AG10803 (cell line): Measurements from ENCODE around the gene LARGE2.

Source experiments
- DNase-seq: peaks from one replicate; pipeline ENCODE4 v3.0.0; 2010; ENCODE audit warnings: low read depth
- H3K4me3 ChIP-seq: 2 replicates; pipeline ENCODE4 v1.5.1; 2011; ENCODE audit warnings: mild to moderate bottlenecking, low read length, control low read depth
- CTCF ChIP-seq: conservative IDR thresholded peaks from 2 replicates; pipeline ENCODE4 v1.5.1; 2011; ENCODE audit warnings: mild to moderate bottlenecking, low read length, control low read depth, inconsistent platforms

Gene LARGE2

GRCh38 chr11:45909594-45910475 is 12.6 kb upstream of the LARGE2 start:
- TF ChIP-seq CTCF = no peak

GRCh38 chr11:45910623-45911022 is 11.8 kb upstream of the LARGE2 start:
- H3K4me3 ChIP-seq = no peak overlapping the region
- DNase-seq = no peak
- TF ChIP-seq CTCF = no peak

More at GRCh38 chr11:45909594-45910475, 12.6 kb upstream of the LARGE2 start:
- no peak overlapping the region for H3K4me3 ChIP-seq
- DNase-seq = no peak

- TF ChIP-seq CTCF = no peak
- H3K4me3 ChIP-seq = no peak overlapping the region
- DNase-seq = no peak
Measured at GRCh38 chr11:45913514-45913913, 8.9 kb upstream of the LARGE2 start.

- no peak overlapping the region for H3K4me3 ChIP-seq
- TF ChIP-seq CTCF = no peak
- no peak for DNase-seq
Measured at GRCh38 chr11:45913942-45914635, 8.4 kb upstream of the LARGE2 start.

- no peak for TF ChIP-seq CTCF
- no peak for DNase-seq
- no peak overlapping the region for H3K4me3 ChIP-seq
Measured at GRCh38 chr11:45915446-45915845, 7.0 kb upstream of the LARGE2 start.

- no peak for DNase-seq
- TF ChIP-seq CTCF = no peak
- H3K4me3 ChIP-seq = peak overlapping the region; percentile 100
Measured at GRCh38 chr11:45917286-45917622, 5.2 kb upstream of the LARGE2 start.
